Thyroid gland (tissue), 4 donors: ENCODE measurements around the gene APOL3.
"Not testable (repeated sequence)": the region's sequence is repeated elsewhere in the genome, so short reads cannot be mapped to it uniquely, and the experiment has no call there.

Source experiments
- POLR2A ChIP-seq, 2 donors: fragments of 450-650 bp; IDR thresholded peaks; one replicate each; pipeline ENCODE4 v1.6.1; 2017; ENCODE audit warnings: antibody characterized with exemption in 2 of 2, mild to moderate bottlenecking in 2 of 2, moderate library complexity in 1 of 2
- TF ChIP-seq, protein P1 (sequence below), 6 experiments: fragments of 200-600 bp in 3 of 6; fragments of 450-650 bp in 3 of 6; sonication (generic) in 3 of 6; IDR thresholded peaks; one replicate each; pipeline ENCODE4 v1.5.1; 2016 to 2019; ENCODE audit warnings: antibody characterized with exemption in 6 of 6, mild to moderate bottlenecking in 2 of 6, inconsistent platforms in 1 of 6, moderate library complexity in 1 of 6

GRCh38 chr22:36090772-36091171 is 69.8 kb downstream of the APOL3 start:
- TF ChIP-seq, protein P1, sequence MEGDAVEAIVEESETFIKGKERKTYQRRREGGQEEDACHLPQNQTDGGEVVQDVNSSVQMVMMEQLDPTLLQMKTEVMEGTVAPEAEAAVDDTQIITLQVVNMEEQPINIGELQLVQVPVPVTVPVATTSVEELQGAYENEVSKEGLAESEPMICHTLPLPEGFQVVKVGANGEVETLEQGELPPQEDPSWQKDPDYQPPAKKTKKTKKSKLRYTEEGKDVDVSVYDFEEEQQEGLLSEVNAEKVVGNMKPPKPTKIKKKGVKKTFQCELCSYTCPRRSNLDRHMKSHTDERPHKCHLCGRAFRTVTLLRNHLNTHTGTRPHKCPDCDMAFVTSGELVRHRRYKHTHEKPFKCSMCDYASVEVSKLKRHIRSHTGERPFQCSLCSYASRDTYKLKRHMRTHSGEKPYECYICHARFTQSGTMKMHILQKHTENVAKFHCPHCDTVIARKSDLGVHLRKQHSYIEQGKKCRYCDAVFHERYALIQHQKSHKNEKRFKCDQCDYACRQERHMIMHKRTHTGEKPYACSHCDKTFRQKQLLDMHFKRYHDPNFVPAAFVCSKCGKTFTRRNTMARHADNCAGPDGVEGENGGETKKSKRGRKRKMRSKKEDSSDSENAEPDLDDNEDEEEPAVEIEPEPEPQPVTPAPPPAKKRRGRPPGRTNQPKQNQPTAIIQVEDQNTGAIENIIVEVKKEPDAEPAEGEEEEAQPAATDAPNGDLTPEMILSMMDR (IDR thresholded peaks at IDR 0.05), result not testable (repeated sequence)
- not testable (repeated sequence) for TF ChIP-seq POLR2A (IDR thresholded peaks at IDR 0.05)
